Parathyroid adenoma (tissue), 2 donors: ENCODE results near the gene TMPRSS6.

Source experiments
- H2AFZ ChIP-seq: fragments of 300-600 bp; sonication (generic); one replicate; pipeline ENCODE4 v1.7.0; 2017; ENCODE audit warnings: antibody characterized with exemption, mild to moderate bottlenecking
- H3K27ac ChIP-seq: fragments of 300-600 bp; sonication (generic); one replicate; pipeline ENCODE4 v1.7.0; 2017
- H3K27me3 ChIP-seq: fragments of 300-600 bp; sonication (generic); one replicate; pipeline ENCODE4 v1.7.0; 2017; ENCODE audit warnings: low read length; ENCODE audit not compliant: control insufficient read depth, insufficient read depth
- H3K36me3 ChIP-seq: fragments of 300-600 bp; sonication (generic); one replicate; pipeline ENCODE4 v1.7.0; 2017; ENCODE audit warnings: low read length; ENCODE audit not compliant: control insufficient read depth, insufficient read depth
- H3K4me1 ChIP-seq: fragments of 300-600 bp; sonication (generic); one replicate; pipeline ENCODE4 v1.7.0; 2017; ENCODE audit warnings: control low read depth
- H3K4me2 ChIP-seq: fragments of 300-600 bp; sonication (generic); one replicate; pipeline ENCODE4 v1.7.0; 2017; ENCODE audit warnings: low read length
- H3K4me3 ChIP-seq: fragments of 300-600 bp; sonication (generic); one replicate; pipeline ENCODE4 v1.7.0; 2017; ENCODE audit warnings: low read depth, low read length
- H3K79me2 ChIP-seq: fragments of 300-600 bp; sonication (generic); one replicate; pipeline ENCODE4 v1.7.0; 2017; ENCODE audit warnings: control low read depth
- H3K9ac ChIP-seq: fragments of 300-600 bp; sonication (generic); one replicate; pipeline ENCODE4 v1.7.0; 2017; ENCODE audit warnings: mild to moderate bottlenecking
- H3K9me3 ChIP-seq: fragments of 300-600 bp; sonication (generic); one replicate; pipeline ENCODE4 v1.7.0; 2017; ENCODE audit warnings: low read length; ENCODE audit not compliant: control insufficient read depth
- TF ChIP-seq, protein P1 (sequence below): fragments of 300-600 bp; sonication (generic); IDR thresholded peaks from one replicate; pipeline ENCODE4 v1.7.0; 2017; ENCODE audit warnings: antibody characterized with exemption, mild to moderate bottlenecking
- donor health status: primary hyperparathyroidism.

Gene TMPRSS6

DNA sequence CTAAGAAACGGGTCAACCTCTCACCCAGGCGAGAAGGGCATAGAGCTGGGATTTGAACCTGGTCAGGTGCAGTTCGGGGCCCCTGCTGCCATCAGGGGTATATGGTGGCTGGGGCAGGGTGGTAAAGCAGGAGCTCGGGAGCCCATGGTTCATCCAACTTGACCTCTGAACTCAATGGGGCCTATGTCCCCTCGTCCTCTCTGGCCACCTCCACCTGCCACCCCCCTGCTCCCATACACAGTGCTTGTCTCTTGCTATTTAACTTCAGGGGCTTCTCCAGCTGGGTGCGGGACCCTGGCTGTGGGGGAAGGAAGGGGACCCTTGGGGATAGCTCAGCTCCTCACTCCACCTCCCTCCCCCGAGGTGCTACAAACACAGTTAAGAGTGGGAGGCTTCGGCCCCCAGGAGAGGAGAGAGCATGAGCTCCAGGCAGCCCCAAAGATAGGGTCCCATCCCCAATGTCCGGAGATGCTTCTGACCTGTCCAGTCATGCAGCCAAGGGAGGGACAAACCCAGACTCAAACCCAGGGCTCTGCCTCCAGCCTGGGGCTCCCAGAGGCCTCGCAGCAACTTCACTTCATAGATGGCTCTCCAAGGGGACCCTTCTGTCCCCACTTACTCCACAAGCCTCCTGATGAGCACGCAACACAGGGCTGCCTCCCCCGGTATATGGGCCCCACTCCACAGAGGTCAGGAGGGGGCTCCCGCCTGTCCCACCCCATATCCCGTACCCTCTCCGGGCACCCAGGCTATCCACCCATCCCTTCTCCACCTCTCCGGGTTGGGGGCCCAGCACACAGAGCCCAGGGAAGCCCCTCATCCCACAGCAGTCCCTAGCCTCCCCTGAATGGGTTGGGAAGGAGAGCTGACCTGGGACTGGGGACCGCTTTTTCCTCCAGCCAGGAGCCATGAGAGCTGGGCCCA, 39.5 kb upstream of the TMPRSS6 start:
- Histone ChIP-seq H3K36me3 (no peaks in the 10 kb centered on the region), H3K27ac (no peak overlapping the region), H3K9me3 (no peaks in the 10 kb centered on the region), H3K79me2 (no peaks in the 10 kb centered on the region), H3K4me2 (no peak overlapping the region), H3K27me3 (no peaks in the 10 kb centered on the region), H2AFZ (no peak overlapping the region), H3K4me3 (no peak overlapping the region), H3K9ac (no peak overlapping the region), H3K4me1 (no peaks in the 10 kb centered on the region)
- TF ChIP-seq, protein P1, sequence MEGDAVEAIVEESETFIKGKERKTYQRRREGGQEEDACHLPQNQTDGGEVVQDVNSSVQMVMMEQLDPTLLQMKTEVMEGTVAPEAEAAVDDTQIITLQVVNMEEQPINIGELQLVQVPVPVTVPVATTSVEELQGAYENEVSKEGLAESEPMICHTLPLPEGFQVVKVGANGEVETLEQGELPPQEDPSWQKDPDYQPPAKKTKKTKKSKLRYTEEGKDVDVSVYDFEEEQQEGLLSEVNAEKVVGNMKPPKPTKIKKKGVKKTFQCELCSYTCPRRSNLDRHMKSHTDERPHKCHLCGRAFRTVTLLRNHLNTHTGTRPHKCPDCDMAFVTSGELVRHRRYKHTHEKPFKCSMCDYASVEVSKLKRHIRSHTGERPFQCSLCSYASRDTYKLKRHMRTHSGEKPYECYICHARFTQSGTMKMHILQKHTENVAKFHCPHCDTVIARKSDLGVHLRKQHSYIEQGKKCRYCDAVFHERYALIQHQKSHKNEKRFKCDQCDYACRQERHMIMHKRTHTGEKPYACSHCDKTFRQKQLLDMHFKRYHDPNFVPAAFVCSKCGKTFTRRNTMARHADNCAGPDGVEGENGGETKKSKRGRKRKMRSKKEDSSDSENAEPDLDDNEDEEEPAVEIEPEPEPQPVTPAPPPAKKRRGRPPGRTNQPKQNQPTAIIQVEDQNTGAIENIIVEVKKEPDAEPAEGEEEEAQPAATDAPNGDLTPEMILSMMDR: no peak

DNA sequence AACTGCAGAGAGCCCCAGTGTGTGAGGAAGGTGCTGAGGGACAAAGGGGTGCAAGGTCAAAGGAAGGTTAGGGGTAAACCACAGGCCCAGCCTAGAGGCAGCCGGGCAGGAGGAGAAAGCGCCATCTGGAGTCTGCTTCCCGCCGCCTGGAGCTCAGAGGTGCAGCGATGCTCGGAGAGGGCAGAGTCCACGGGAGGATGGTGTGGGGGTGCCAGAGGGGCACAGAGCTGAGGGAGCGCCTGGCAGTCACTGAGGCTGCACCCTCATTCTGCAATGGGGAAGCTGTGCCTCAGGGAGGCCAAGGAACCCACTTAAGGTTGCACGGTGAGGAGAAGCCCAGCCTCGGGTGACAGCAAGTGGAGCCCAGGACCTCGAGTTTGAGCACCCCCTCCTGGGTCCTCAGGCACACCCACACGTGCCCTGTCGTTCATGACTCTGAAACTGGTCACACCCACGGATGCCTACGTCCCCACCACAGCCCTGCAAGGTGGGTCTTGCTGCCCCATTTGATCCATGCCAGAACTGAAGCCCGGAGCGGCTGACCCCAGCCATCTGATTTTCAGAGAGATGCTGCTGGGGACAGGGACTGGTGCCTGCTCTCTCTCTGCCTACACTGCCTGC, 38.6 kb upstream of the TMPRSS6 start:
- Histone ChIP-seq H3K27ac (no peak overlapping the region), H3K27me3 (no peaks in the 10 kb centered on the region), H3K79me2 (no peaks in the 10 kb centered on the region), H3K4me3 (no peak overlapping the region), H2AFZ (no peak overlapping the region), H3K4me2 (no peak overlapping the region), H3K9ac (no peak overlapping the region), H3K4me1 (no peaks in the 10 kb centered on the region), H3K9me3 (no peaks in the 10 kb centered on the region), H3K36me3 (no peaks in the 10 kb centered on the region)
- TF ChIP-seq, protein P1: no peak

DNA sequence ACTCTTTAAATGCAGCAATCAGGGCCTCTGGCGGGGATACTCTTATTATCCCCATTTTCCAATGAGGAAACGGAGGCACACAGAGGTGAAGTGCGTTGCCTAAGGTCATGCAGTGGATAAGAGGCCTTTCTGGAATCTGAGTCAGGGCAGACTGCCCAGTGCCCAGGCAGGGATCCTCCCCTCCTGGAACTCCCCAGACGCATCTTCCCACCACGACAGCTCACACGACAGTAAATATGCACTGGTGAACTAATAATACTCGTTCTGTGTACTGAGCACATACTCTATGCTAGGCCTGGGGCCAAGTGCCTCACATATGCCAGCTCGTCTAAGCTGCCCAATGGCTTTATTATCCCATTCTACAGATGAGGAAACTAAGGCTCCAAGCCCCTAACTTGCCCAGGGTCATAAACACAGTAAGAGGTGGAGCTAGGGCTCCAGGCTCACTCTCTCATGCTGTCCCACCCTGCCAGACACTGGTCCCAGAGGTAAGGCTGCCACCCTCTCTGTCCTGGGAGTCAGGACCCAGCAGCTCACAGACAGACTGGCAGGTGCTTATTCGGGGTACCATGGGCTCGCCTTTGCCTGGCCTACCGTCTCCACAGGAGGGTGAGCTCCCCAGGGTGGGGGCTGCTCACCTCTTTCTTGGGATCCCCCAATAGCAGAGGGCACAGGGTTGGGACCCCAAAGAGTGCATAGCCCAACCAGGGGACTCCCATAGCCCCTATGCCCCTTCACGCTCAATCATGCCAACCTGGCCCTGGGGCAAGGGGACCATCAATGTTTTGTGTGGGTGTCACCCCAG, 37.9 kb upstream of the TMPRSS6 start:
- no peak overlapping the region for H3K27ac ChIP-seq
- H3K4me2 ChIP-seq: no peak overlapping the region
- no peak overlapping the region for H2AFZ ChIP-seq
- H3K36me3 ChIP-seq: no peaks in the 10 kb centered on the region
- H3K4me1 ChIP-seq: no peaks in the 10 kb centered on the region
- H3K9ac ChIP-seq: no peak overlapping the region
- TF ChIP-seq, protein P1: no peak
- no peaks in the 10 kb centered on the region for H3K27me3 ChIP-seq
- no peak overlapping the region for H3K4me3 ChIP-seq
- H3K79me2 ChIP-seq: no peaks in the 10 kb centered on the region
- H3K9me3 ChIP-seq: no peaks in the 10 kb centered on the region

DNA sequence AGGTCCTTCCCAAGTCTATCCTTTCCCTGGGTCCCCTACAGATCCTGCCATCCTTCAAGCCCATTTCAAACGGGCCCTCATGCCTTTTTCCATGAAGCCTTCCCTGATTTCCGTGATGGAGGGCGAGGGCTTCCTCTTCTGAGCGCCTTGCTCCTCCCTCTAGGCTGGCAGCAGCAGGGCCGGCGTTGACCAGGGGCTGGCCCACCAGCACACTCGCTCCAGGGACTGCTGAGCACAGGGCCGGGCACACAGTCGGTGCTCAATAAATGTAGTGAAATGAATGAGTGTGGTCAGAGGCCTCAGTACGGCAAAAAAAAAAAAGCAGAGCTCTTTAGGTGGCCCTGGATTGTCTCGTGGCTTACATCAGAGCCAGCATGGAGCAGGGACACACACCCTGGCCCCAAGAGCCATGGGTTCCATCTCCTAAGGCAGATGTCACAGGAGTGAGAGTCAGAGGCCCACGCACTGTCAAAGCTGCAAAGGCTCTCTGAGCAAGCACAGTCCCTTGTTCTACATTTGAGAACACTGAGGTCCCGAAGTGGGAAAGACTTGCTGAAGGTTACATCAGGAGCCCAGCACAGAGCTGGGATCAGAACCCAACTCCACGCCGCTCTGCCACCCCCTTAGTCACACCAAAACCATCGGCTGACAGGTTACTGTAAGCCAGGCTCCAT, 37.1 kb upstream of the TMPRSS6 start:
- Histone ChIP-seq H3K4me3 (no peak overlapping the region), H3K27ac (no peak overlapping the region)
- TF ChIP-seq, protein P1: no peak

More for the DNA sequence above, 37.1 kb upstream of the TMPRSS6 start:
- Histone ChIP-seq H3K9ac (no peak overlapping the region), H3K27me3 (no peaks in the 10 kb centered on the region), H3K79me2 (no peaks in the 10 kb centered on the region), H2AFZ (no peak overlapping the region), H3K4me1 (no peaks in the 10 kb centered on the region), H3K4me2 (no peak overlapping the region), H3K9me3 (no peaks in the 10 kb centered on the region), H3K36me3 (no peaks in the 10 kb centered on the region)
